TTC549 (cell line): ENCODE measurements around the gene NPTXR.
A peak's percentile ranks its signal among the peaks of the same experiment; 100 is the strongest.

Source experiments
- FAIRE-seq: peaks from 2 replicates; lab custom pipeline; 2012; peaks lifted over from hg19 to GRCh38; lab: Jason Lieb, UNC

NPTXR gene

GRCh38 chr22:38793721-38794466, 49.9 kb downstream of the NPTXR start, which contains the start of gene DNAL4:
Gene DNAL4, minus strand, starts transcription at chr22:38794143. Its CDS starts 11,412 bp downstream, at chr22:38782731.
- peak; percentile 96 for FAIRE-seq

DNA sequence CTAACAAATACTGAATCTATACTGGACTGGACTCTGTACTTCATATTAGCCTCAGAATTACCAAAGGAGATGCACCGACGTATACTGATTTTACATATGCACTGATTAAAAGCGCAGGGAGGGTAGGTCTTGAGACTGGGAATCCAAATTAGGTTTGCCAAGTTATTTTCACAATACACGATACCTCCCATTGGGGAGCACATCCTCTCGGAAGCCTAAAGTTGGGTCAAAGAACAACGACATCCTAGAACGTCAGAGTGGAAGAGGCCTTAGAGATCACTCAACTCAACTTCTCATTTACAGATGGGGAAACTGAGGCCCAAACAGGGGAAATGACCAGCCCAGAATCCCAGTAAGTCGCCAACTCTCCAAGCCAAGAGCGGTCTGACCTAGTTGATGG, 50.5 kb downstream of the NPTXR start:
- FAIRE-seq = no peak

- no peak for FAIRE-seq
Observed at GRCh38 chr22:38792833-38793232, 51.0 kb downstream of the NPTXR start.

- FAIRE-seq = no peak
Observed at GRCh38 chr22:38789606-38790005, 54.2 kb downstream of the NPTXR start.

DNA sequence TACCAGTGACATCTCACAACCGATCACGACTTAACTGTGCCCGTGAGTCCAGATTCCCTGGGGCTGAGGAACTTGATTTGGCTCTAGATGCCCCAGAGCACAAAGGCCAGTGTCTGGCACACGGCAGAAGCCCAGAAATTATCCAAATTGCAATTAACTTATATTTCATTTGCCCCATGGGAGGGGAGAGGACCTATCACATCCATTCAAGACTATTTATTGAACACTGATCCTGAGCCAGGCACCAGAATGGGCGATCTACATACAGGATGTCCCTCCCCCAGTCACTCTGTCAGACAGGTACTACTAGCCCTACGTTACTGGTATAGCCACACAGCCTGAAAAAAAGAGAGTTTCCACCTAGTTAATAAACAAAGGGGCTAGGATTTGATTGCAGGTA, 55.0 kb downstream of the NPTXR start:
- FAIRE-seq = no peak

DNA sequence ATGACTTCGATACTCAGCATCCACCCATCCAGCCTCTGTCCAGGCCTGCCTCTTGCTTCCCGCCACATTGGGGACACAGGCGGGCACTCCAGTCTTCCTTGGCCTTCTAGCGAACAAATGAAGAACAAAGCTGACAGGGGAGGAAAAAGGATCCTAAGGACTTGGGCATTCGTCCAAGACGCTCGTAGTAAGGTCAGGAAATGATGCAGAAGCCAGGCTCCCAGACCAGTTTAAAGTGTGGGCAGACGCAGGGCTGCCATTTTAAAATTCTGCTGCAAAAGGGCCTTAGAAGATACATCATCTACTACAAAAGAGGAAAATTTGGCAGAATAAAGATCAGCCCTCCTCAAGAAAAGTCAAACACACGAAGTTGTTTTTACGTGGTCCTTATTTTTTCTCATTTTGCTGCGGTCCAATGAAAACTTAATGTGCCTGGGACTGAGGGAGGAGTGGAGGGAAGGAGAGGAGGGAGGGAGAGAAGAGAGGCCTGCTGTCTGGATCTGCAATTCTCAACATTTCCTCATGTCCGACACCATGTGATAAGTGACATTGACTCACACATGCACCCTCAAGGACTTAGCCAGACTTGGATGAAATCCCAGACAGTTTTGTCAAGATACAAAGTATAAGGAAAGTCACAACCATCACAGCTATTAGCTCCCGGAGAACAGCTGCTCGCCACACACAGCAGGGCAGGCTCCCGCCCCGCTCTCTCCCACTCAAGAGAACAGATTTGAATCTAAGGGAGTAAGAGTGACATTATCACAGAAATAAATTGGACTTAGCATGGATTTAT, 55.6 kb downstream of the NPTXR start:
- no peak for FAIRE-seq

- no peak for FAIRE-seq
Observed at GRCh38 chr22:38786631-38787030, 57.2 kb downstream of the NPTXR start.

DNA sequence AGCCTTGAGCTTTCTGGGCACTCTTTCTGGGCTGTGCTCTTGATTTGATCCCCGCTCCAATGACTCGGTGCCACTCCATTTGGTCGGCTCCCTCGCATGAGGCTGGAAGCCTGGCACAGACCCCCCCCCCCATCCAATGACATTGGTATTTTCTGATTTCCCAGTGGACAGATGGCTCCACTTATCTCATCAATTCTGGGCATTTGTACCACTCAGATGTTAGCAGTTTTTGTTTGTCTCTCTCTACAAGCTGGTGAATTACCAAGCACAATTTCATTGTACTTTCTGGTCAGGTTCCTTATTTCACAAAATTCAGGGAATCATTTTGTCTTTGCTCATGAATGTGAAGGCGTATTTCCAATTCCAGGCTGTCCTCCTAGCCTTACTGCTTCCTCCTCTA, 59.0 kb downstream of the NPTXR start:
- FAIRE-seq = no peak

- no peak for FAIRE-seq
Observed at GRCh38 chr22:38784035-38784434, 59.8 kb downstream of the NPTXR start.

GRCh38 chr22:38783095-38783615, 60.7 kb downstream of the NPTXR start:
- FAIRE-seq = no peak

DNA sequence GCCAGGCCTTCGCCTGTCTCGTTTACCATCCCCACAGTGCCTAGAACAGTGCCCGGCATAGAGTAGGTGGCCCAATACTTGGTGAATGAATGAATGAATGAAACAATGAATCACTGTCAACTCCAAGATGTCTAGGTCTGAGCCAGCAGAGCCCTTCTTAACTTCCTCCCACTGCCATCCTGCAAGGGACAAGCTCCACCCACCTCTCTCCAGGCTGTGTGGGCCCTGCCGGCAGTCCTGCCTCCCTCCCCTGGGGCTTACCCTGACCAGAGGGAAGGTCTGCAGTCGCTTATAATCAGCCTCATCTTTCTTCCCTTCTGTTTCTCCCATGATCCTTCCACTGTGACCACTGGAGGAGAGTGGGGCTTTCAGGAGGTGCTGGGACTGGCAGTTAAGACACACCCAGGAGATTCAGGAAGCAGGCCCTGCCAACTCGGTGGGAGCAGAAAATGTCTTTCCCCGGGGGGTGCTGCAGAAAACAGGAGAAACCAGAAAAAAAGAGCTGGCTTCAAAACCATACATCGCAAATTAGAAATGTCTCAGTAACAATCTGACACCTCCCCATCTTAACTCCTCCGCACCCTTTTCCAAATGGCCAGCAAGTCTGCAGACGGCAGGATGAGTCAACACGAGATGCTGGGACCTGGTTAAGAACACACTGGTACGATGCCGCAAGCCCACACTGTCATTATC, 61.3 kb downstream of the NPTXR start:
- no peak for FAIRE-seq

DNA sequence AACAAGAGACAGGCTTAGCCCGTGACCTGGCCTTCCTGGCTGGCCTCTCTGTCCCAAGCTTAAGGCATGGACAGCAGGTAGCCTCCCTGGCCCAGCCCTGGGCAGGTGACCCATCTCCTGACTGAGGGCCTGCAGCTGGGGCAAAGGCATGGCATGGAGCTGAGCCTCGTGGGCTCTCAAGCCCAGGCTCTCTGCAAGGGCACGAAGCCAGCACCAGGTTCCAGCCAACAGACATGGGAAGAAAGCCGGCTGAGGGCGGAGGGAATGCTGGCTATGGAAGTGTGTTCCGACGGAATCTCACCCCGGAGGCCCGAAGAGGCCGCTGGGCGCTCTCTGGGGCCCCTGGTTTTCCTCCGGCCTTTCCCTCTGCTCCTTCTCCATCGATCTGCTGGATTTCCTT, 62.8 kb downstream of the NPTXR start:
- no peak for FAIRE-seq

DNA sequence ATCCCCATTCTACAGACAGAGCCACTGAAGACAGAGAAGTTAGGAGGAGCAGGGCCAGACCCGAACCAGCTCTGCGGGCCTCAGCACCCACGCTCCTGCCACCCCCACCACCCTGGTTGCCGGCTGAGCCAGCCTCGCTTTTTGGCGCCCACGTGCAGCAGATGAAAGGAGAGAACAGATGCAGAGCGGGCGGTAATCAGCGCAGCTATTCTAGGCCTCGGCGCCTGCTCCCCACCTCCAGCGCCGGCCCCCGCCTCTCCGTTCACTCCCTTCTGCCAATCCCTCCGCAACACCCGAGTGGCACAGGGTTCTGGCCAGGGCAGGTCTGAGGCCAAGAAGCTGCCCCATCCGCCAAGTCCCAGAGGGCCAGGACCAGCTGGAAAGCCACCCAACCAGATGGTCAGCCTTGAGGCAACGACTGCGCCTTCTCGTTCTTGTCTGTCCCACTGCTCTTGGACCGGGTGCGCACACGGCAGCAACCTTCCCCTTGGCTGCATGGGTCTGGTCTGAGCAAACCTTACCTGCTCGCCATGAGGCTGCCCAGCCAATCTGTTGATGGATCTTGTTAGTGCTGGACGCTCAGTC, 66.6 kb downstream of the NPTXR start:
- FAIRE-seq = no peak

DNA sequence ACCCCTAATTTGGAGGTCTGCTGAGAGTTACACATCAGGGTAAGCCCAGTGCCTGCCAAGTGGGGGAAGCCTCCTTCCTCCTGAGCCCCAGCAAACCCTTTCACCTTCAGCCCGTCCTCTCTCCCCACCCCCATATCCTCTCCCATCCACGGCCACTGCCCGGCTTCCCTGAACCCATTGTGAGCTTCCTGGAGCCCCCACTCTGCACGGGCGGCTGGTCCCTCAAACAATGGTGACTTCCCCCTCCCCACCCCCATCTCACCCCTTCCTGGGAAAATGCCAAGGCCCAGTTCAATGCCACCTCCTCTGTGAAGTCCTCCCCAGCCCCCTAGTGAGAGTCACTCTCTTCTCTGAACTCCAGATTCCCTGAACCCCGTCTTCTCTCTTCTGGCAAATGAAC, 67.7 kb downstream of the NPTXR start:
- FAIRE-seq = no peak

DNA sequence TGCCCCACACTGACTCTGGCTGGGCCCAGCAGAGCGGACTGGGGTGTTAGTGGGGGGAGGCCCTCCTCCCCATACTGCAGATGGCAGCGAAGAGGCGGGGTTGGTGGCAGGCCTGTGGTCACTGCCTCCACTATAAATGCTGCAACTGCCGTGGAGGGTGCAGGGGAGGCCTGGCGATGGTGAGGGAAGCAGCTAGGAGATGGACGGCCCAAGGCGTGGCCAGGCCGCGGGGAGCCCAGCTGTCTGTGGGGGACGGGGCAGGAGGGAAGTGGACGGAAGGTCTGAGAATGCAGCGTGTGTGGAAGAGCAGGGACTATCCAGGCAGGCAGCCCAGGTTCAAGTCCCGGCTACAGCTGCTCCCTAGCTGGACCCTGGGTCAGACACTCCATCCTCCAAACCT, 68.2 kb downstream of the NPTXR start:
- FAIRE-seq = no peak

DNA sequence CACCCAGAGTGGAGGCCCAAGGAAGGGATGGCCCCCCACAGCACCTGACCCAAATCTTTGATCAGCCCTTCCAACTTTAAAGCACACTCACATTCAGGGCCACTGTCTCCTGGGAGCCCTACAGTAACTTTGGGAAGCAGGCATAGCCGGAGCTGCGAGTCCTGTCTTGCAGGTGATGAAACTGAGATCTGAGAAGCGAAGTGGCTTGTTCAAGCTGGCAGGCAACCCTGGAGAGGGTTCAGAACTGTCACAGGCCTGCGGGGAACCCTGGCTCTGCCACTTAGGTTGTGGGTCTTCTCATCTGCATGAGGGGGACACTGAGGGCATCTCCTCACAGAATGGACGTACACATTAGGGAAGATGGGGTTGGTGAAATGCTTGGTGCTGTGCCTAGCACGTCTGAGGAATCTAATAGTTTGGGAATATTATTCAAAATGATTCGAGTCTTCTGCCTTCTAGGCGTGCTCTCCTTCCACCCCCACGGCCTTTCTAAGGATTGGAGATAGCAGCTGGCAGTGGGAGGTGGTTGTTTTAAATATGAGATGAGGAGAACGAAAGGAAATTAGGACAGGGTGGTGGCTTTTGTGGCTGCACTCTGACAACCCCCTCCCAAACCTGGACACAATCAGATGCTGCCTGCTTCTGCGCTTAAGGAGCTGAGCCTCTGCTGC, 69.2 kb downstream of the NPTXR start:
- FAIRE-seq = no peak

GRCh38 chr22:38773363-38773946, 70.4 kb downstream of the NPTXR start:
- FAIRE-seq = no peak

DNA sequence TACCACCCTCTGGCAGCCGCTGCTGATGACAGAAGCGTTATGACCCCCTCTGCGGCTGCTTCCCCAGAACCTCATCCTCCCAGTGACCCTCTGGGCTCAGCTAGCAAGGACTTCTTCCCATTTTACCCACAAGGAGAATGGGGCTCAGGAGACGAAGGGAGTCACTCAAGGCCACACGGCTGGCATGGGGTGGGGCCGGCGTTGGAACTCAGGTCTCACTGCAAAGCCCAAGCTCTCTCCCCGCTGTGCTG, 71.3 kb downstream of the NPTXR start:
- no peak for FAIRE-seq

DNA sequence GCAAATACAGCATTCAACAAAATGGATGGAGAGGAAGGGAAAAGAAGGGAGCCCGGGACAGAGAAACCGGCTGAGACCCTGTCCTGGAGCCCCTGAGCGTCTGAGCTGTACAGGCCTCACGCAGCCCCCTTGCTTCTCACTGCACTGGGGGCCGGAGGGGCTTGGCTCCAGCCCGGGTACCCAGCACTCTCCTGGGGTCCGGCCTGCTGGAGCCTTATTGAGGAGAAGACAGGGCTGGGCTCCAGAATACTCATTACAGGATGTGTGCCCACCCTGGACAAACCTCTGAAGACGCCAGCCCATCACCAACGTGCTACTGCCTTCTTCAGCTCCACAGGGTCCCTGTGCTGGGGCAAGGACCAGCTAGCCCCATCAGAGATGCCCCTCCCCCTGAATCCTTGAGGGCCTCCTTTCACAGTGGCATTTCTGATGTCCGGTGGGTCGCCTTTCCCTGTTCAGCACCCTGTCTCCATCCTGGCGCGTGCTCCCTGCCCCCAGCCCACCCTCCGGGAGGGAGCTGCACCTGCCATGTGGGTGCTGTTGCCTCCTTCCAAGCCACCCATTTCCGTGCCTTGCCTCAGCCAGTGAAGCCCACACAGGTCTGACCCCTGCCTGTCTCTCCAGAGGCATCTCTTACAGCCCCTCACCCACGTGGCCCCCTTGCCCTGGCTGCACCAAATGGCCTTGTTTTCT, 73.4 kb downstream of the NPTXR start:
- no peak for FAIRE-seq
